GM23338 (cell line): ENCODE measurements around the gene NPEPL1.

ENCODE experiments used
- EZH2 ChIP-seq: fragments of 200-600 bp; sonication (generic); IDR thresholded peaks from one replicate; pipeline ENCODE4 v1.8.0; 2017; ENCODE audit warnings: antibody characterized with exemption, mild to moderate bottlenecking, low read depth; ENCODE audit not compliant: unreplicated experiment
- EZH2phosphoT487 ChIP-seq: fragments of 200-600 bp; sonication (generic); IDR thresholded peaks from one replicate; pipeline ENCODE4 v1.8.1; 2018; ENCODE audit warnings: antibody characterized with exemption; ENCODE audit not compliant: unreplicated experiment
- JUNB ChIP-seq: IDR thresholded peaks from one replicate; pipeline ENCODE4 v1.6.1; 2016; ENCODE audit warnings: antibody characterized with exemption; ENCODE audit not compliant: unreplicated experiment
- POLR2AphosphoS5 ChIP-seq: IDR thresholded peaks from 2 replicates; pipeline ENCODE4 v1.6.1; 2016; ENCODE audit warnings: antibody characterized with exemption, low read depth
- TF ChIP-seq, protein P1 (sequence below): IDR thresholded peaks from one replicate; pipeline ENCODE4 v1.6.1; 2018; ENCODE audit warnings: antibody characterized with exemption; ENCODE audit not compliant: unreplicated experiment
- TF ChIP-seq, protein P2 (sequence below), 2 experiments: fragments of 200-600 bp in 1 of 2; sonication (generic) in 1 of 2; conservative IDR thresholded peaks; 2 replicates each; pipeline versions ENCODE4 v1.5.1 to v1.6.1; 2016 to 2017; ENCODE audit warnings: antibody characterized with exemption in 2 of 2, low read depth in 2 of 2, mild to moderate bottlenecking in 2 of 2, moderate library complexity in 1 of 2

DNA sequence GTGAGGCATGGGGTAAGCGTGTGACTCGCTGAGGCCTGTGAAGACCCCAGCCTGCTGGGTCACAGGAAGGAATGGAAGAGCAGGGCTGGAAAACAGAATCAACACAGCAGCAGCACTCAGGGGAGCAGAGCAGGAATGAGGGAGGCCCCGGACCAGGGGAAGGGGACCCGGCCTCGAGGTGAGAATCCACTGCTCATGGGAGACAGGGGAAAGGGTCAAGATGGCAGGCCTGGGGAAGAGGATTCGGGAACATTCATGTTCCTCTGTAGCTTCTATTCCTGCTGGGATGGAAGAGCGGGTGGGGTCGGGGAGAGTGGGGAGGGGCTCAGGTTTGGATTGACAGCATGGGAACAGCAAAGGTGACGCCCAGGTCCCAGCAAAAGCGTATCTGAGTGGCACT is 59.4 kb downstream of the NPEPL1 start:
- TF ChIP-seq, protein P1, sequence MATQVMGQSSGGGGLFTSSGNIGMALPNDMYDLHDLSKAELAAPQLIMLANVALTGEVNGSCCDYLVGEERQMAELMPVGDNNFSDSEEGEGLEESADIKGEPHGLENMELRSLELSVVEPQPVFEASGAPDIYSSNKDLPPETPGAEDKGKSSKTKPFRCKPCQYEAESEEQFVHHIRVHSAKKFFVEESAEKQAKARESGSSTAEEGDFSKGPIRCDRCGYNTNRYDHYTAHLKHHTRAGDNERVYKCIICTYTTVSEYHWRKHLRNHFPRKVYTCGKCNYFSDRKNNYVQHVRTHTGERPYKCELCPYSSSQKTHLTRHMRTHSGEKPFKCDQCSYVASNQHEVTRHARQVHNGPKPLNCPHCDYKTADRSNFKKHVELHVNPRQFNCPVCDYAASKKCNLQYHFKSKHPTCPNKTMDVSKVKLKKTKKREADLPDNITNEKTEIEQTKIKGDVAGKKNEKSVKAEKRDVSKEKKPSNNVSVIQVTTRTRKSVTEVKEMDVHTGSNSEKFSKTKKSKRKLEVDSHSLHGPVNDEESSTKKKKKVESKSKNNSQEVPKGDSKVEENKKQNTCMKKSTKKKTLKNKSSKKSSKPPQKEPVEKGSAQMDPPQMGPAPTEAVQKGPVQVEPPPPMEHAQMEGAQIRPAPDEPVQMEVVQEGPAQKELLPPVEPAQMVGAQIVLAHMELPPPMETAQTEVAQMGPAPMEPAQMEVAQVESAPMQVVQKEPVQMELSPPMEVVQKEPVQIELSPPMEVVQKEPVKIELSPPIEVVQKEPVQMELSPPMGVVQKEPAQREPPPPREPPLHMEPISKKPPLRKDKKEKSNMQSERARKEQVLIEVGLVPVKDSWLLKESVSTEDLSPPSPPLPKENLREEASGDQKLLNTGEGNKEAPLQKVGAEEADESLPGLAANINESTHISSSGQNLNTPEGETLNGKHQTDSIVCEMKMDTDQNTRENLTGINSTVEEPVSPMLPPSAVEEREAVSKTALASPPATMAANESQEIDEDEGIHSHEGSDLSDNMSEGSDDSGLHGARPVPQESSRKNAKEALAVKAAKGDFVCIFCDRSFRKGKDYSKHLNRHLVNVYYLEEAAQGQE, result no peak
- TF ChIP-seq, protein P2, sequence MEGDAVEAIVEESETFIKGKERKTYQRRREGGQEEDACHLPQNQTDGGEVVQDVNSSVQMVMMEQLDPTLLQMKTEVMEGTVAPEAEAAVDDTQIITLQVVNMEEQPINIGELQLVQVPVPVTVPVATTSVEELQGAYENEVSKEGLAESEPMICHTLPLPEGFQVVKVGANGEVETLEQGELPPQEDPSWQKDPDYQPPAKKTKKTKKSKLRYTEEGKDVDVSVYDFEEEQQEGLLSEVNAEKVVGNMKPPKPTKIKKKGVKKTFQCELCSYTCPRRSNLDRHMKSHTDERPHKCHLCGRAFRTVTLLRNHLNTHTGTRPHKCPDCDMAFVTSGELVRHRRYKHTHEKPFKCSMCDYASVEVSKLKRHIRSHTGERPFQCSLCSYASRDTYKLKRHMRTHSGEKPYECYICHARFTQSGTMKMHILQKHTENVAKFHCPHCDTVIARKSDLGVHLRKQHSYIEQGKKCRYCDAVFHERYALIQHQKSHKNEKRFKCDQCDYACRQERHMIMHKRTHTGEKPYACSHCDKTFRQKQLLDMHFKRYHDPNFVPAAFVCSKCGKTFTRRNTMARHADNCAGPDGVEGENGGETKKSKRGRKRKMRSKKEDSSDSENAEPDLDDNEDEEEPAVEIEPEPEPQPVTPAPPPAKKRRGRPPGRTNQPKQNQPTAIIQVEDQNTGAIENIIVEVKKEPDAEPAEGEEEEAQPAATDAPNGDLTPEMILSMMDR (conservative IDR thresholded peaks at IDR 0.05; ENCODE audit: low read depth in 2 of 2), result no peak
- TF ChIP-seq POLR2AphosphoS5 (no peak), JUNB (no peak), EZH2phosphoT487 (no peak), EZH2 (no peak)
